HG03025 (cell line): ENCODE measurements around the gene ANO10.
"Not testable (repeated sequence)": the region's sequence is repeated elsewhere in the genome, so short reads cannot be mapped to it uniquely, and the experiment has no call there.

Experiments
- ATAC-seq: cut with Tn5 transposase; IDR thresholded peaks from one replicate; pipeline ENCODE4 v1.9.1; 2021; ENCODE audit warnings: mild to moderate bottlenecking, moderate library complexity; ENCODE audit not compliant: unreplicated experiment, low FRiP score

The ANO10 gene

DNA sequence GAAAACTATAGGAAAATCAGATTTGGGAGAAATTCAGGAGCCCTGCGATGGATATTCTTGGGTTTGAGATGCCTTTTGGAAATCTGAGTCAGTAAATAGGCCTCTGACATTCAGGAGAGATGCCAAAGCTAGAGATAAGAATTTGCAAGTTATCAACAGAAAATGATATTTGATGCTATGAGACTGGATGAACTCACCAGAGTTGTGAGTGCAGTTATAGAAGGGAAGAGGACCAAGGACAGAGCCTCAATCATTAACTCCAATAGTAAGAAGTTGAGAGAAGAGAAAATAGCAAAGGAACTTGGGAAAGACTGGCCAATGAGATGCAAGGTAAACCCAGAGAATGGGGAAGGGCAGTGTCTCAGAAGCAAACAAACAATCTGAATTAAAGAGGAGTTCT is 7.9 kb upstream of the ANO10 start:
- no peak for ATAC-seq

DNA sequence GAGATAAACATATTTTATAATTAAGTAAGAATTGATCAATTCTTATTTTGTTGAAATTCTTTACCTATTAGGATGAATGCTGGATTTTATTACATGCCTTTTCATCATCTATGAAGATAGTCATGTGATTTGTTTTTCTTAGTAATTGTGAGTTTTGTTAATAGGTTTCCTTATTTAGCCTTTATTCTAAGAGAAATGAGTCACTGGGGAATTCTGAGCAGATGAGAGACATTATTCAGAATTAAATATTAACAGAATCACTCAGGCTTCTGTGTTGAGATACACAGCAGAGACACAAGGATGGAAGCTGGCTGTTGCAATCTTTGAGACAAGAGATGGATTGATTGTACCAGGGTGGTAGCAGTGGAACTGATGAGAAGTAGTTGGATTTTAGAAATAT is 7.4 kb upstream of the ANO10 start:
- ATAC-seq, result no peak

GRCh38 chr3:43627360-43627759 is 5.5 kb upstream of the ANO10 start:
- no peak for ATAC-seq

GRCh38 chr3:43624619-43625305 is 3.0 kb upstream of the ANO10 start:
- no peak for ATAC-seq

GRCh38 chr3:43620831-43621655 is 768 bp downstream of the ANO10 start:
- no peak for ATAC-seq

GRCh38 chr3:43619588-43619987 is 2.2 kb downstream of the ANO10 start:
- no peak for ATAC-seq

DNA sequence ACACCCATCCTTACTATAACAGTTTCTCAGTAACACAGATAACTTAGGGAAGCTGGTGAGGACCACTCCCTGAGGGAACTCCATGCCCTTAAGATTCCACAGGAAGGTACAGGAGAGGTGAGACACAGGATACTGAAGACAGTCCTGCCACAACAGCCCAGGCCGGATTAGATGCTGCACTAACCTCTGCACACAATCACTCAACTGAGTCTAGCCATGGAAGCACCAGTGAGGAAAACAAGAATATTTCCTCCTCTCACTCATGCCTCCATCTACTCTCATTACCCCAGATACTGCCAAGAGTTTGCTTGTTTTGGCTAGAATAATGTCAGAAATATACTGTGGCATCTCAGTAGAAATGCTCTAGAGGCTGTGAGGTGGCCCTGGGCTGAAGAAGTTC is 3.7 kb downstream of the ANO10 start:
- ATAC-seq, result no peak

DNA sequence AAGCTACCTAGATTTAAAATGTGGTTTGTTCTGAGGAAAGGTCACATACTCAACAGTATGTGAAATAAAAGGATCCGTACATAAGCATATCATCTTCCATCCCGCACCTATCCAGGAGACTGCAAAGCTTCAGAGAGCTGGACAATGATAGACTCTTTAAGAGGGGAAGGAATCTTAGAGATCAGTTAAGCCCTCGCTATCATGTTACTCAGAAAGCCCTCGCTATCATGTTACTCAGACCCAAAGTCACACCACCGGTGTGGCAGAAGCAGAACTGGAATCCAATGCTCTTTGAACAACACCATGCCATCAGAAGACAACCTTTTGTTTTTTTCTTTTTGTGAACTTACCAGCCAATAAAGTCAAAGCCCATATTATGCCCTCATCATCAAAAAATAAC is 5.8 kb downstream of the ANO10 start:
- ATAC-seq, result no peak

GRCh38 chr3:43615133-43615532 is 6.7 kb downstream of the ANO10 start:
- no peak for ATAC-seq

- no peak for ATAC-seq
Measured at GRCh38 chr3:43613976-43614375, 7.8 kb downstream of the ANO10 start.

- no peak for ATAC-seq
Measured at GRCh38 chr3:43612419-43612818, 9.4 kb downstream of the ANO10 start.

DNA sequence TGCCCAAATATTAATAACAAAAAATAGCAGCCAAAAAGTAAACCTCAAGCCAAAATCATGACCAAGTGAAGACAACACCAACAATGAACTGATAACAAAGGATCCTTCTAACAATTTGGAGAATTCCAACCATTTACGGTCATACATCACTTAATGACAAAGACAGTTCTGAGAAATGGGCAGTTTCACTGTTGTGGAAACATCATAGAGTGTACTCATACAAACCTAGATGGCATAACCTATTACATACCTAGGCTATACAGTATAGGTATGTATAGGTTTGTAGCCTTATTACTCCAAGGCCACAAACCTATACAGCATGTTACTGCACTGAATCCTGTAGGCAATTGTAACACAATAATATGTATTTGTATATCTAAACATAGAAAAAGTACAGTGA is 12.4 kb downstream of the ANO10 start:
- ATAC-seq, result no peak

DNA sequence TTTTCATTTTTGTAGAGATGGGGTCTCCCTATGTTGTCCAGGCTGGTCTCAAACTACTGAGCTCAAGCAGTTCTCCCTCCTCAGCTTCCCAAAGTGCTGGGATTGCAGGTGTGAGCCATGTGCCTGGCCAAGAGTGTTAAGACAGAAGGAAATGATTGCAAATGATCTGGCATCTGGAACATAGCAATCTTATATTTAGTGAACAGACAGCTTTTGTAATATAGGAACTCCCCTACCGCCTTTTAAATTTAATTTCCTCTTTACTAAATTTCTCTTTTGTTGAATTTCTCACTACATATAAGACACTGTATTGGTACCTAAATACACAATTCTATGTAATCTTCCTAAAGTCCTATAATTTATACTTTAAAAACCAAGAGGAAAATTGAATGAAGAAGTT is 13.1 kb downstream of the ANO10 start:
- no peak for ATAC-seq

DNA sequence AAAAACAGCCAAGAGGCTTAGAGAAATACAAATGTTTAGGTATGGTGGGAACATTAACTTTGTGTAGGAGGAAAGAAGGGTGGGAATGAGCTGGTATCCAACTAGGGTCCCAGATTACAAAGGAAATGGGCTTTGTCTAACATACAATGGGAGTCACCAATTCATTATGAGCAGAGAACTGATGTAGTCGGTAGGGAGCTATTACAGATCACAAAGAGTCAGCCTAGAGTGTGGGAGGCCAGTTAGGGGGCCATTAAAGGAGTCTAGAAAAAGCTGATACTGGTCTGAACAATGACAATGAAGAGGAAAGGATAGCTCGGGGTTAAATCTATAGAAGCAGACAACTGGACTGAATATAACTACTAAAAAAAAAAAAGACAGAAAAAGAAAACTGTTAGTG is 15.5 kb downstream of the ANO10 start:
- ATAC-seq, result no peak

DNA sequence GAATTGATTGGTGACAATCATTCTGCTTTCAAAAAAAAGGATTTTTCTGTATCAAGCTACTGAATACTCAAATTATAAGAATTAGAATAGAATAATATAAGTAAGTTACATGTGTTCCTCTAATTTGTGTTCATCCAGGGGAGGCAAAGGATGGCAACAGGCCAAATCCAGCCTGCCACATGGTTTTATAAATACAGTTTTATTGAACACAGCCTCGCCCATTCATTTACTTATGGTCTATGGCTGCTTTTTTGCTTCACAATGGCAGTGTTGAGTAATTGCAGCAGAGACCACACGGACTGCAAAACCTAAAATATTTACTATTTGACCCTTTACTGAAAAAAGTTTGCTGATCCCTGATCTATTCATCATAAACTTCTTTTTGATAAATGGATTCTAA is 21.9 kb downstream of the ANO10 start:
- not testable (repeated sequence) for ATAC-seq

DNA sequence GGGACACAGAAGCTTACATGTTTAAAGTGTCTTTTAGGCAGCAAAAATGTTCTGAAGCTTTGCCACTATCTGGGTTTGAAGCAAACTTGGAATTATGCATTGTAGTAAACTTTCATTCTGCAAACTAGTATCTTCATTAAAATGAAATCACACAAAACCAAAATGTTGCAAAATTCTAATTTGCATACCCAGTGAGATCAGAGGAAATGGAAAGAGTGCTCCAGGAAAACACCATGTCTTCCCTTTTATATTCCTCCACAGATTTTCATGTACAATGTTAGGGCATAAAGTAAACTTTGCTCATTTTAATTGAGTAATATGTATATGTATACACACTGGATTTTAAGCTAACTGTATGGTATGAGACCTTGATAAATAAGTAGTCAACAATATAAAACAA is 23.9 kb downstream of the ANO10 start:
- no peak for ATAC-seq

- ATAC-seq, result not testable (repeated sequence)
Measured at GRCh38 chr3:43596178-43596577, 25.6 kb downstream of the ANO10 start.

GRCh38 chr3:43595280-43595679 is 26.5 kb downstream of the ANO10 start:
- ATAC-seq, result not testable (repeated sequence)

- not testable (repeated sequence) for ATAC-seq
Measured at GRCh38 chr3:43593588-43593987, 28.2 kb downstream of the ANO10 start.

DNA sequence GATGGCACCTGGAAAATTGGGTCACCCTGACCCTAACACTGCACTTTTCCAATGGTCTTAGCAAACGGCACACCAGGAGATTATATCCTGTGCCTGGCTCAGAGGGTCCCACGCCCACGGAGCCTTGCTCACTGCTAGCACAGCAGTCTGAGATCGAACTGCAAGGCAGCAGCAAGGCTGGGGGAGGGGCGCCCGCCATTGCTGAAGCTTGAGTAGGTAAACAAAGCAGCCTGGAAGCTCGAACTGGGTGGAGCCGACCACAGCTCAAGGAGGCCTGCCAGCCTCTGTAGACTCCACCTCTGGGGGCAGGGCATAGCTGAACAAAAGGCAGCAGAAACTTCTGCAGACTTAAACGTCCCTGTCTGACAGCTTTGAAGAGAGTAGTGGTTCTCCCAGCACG is 29.9 kb downstream of the ANO10 start:
- not testable (repeated sequence) for ATAC-seq

- no peak for ATAC-seq
Measured at GRCh38 chr3:43587303-43587702, 34.5 kb downstream of the ANO10 start.
